Right forelimb (tissue), 1 donor: Measurements from ENCODE around the gene SGSH.
A peak's percentile ranks its signal among the peaks of the same experiment; 100 is the strongest.
"Not testable (repeated sequence)": the region's sequence is repeated elsewhere in the genome, so short reads cannot be mapped to it uniquely, and the experiment has no call there.

Experiments
- DNase-seq: peaks from one replicate; pipeline ENCODE4 v3.0.0-alpha.2; 2018

The SGSH gene

GRCh38 chr17:80209765-80210164, 10.4 kb downstream of the SGSH start:
- DNase-seq = no peak

- no peak for DNase-seq
Measured at GRCh38 chr17:80208050-80208449, 12.1 kb downstream of the SGSH start.

- no peak for DNase-seq
Measured at GRCh38 chr17:80205811-80206210, 14.3 kb downstream of the SGSH start.

- no peak for DNase-seq
Measured at GRCh38 chr17:80204626-80205468, 15.3 kb downstream of the SGSH start.

- no peak for DNase-seq
Measured at GRCh38 chr17:80203471-80203963, 16.6 kb downstream of the SGSH start.

GRCh38 chr17:80202197-80202596, 17.9 kb downstream of the SGSH start:
- no peak for DNase-seq

- DNase-seq = no peak
Measured at GRCh38 chr17:80201446-80201845, 18.7 kb downstream of the SGSH start.

GRCh38 chr17:80199295-80199694, 20.8 kb downstream of the SGSH start:
- DNase-seq = not testable (repeated sequence)

GRCh38 chr17:80198144-80198661, 21.9 kb downstream of the SGSH start:
- no peak for DNase-seq

- DNase-seq = no peak
Measured at GRCh38 chr17:80196652-80197051, 23.5 kb downstream of the SGSH start.

- DNase-seq = no peak
Measured at GRCh38 chr17:80195671-80196529, 24.2 kb downstream of the SGSH start.

GRCh38 chr17:80195141-80195540, 25.0 kb downstream of the SGSH start:
- DNase-seq = no peak

- DNase-seq = peak; percentile 61
Measured at GRCh38 chr17:80191865-80192661, 28.1 kb downstream of the SGSH start.

GRCh38 chr17:80191192-80191591, 28.9 kb downstream of the SGSH start:
- DNase-seq = no peak

GRCh38 chr17:80190716-80191115, 29.4 kb downstream of the SGSH start:
- DNase-seq = no peak

GRCh38 chr17:80189611-80190010, 30.5 kb downstream of the SGSH start:
- DNase-seq = no peak

- DNase-seq = peak; percentile 58
Measured at GRCh38 chr17:80187515-80187941, 32.6 kb downstream of the SGSH start.

GRCh38 chr17:80187090-80187489, 33.0 kb downstream of the SGSH start:
- DNase-seq = no peak

GRCh38 chr17:80185968-80186367, 34.2 kb downstream of the SGSH start:
- no peak for DNase-seq

GRCh38 chr17:80184423-80184714, 35.8 kb downstream of the SGSH start:
- no peak for DNase-seq

- DNase-seq = no peak
Measured at GRCh38 chr17:80183581-80184422, 36.3 kb downstream of the SGSH start.

GRCh38 chr17:80182845-80183223, 37.3 kb downstream of the SGSH start:
- no peak for DNase-seq
